MCF 10A (cell line): Measurements from ENCODE around the gene ZCCHC2. TPM values are rescaled to one million over a fixed set of nuclear protein-coding genes. Genes with fewer than 3 reads are reported as not detected.

Source experiments
- BruUV-seq: library from RNA; stranded (reverse); fragments of 400-500 nt; replicated peaks from 2 replicates; lab custom pipeline; 2021; lab: Mats Ljungman, UMichigan
- CTCF ChIA-PET: fragments of 300-600 bp; sonication (Branson Sonifier 250); formaldehyde crosslinking; extraction: SDS; loops from one replicate; lab custom pipeline; 2021; ENCODE audit warnings: antibody characterized with exemption, inconsistent platforms; lab: Yijun Ruan, JAX
- POLR2A ChIA-PET: fragments of 300-600, 350-650 bp; sonication (Branson Sonifier 250); formaldehyde crosslinking; extraction: SDS; loops from one replicate; lab custom pipeline; 2020; ENCODE audit warnings: antibody characterized with exemption, inconsistent platforms; lab: Yijun Ruan, JAX
- DNase-seq: peaks from one replicate; pipeline ENCODE4 v3.0.0-alpha.2; 2018; ENCODE audit not compliant: unreplicated experiment
- H3K27ac Mint-ChIP-seq: one replicate; pipeline ENCODE4 v1.8.0; 2022; ENCODE audit warnings: mild to moderate bottlenecking, low read depth, mixed read lengths; ENCODE audit not compliant: unreplicated experiment
- H3K27me3 Mint-ChIP-seq: one replicate; pipeline ENCODE4 v1.8.0; 2022; ENCODE audit warnings: mixed read lengths; ENCODE audit not compliant: insufficient read depth, unreplicated experiment
- H3K36me3 Mint-ChIP-seq: one replicate; pipeline ENCODE4 v1.8.0; 2022; ENCODE audit warnings: mild to moderate bottlenecking, moderate library complexity, mixed read lengths; ENCODE audit not compliant: insufficient read depth, unreplicated experiment
- H3K4me1 Mint-ChIP-seq: one replicate; pipeline ENCODE4 v1.8.0; 2022; ENCODE audit warnings: mixed read lengths; ENCODE audit not compliant: insufficient read depth, unreplicated experiment
- H3K4me3 Mint-ChIP-seq: one replicate; pipeline ENCODE4 v1.8.0; 2022; ENCODE audit warnings: mild to moderate bottlenecking, moderate library complexity, mixed read lengths; ENCODE audit not compliant: unreplicated experiment
- H3K9me3 Mint-ChIP-seq: one replicate; pipeline ENCODE4 v1.8.0; 2022; ENCODE audit warnings: mixed read lengths; ENCODE audit not compliant: unreplicated experiment
- intact Hi-C: fragments of 100-400 bp; cut with micrococcal nuclease; formaldehyde crosslinking; loops from 2 replicates; pipeline ENCODE4 v1.14.1; 2022
- total RNA-seq: library from RNA; stranded (reverse); gene quantifications from 2 replicates; pipeline ENCODE4 v1.2.3, GENCODE V29; 2022
- TF ChIP-seq, protein P1 (sequence below): fragments of 200-600 bp; IDR thresholded peaks from one replicate; pipeline ENCODE4 v1.8.0; 2022; ENCODE audit warnings: antibody characterized with exemption, mild to moderate bottlenecking; ENCODE audit not compliant: unreplicated experiment

Gene ZCCHC2
- total RNA-seq, 1 experiment from 2014 or later: 14.6 TPM

DNA sequence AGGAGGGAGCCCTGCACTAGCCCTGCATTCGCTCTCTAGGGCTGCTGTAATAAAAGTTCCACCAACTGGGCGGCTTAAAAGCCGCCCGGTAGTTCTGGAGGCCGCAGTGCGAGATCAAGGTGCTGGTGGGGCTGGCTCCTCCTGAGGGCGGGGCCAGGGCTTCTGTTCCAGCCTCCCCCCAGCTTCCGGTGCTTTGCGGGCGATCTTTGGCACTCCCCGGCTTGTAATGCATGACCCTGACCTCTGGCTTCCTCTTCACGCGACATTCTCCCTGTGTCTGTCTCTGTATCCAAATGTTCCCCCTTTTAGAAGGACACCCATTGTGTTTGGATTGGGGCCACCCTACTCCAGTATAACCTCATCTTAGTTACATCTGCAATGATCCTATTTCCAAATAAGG lies 84.5 kb downstream of the ZCCHC2 start:
- POLR2A ChIA-PET: no interaction called here
- CTCF ChIA-PET: no interaction called here
- intact Hi-C loops: no loop called here
- no peak for DNase-seq
- peaks cover 12% of the 10 kb centered on the region for H3K4me1 Mint-ChIP-seq
- TF ChIP-seq, protein P1, sequence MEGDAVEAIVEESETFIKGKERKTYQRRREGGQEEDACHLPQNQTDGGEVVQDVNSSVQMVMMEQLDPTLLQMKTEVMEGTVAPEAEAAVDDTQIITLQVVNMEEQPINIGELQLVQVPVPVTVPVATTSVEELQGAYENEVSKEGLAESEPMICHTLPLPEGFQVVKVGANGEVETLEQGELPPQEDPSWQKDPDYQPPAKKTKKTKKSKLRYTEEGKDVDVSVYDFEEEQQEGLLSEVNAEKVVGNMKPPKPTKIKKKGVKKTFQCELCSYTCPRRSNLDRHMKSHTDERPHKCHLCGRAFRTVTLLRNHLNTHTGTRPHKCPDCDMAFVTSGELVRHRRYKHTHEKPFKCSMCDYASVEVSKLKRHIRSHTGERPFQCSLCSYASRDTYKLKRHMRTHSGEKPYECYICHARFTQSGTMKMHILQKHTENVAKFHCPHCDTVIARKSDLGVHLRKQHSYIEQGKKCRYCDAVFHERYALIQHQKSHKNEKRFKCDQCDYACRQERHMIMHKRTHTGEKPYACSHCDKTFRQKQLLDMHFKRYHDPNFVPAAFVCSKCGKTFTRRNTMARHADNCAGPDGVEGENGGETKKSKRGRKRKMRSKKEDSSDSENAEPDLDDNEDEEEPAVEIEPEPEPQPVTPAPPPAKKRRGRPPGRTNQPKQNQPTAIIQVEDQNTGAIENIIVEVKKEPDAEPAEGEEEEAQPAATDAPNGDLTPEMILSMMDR: no peak
- no peaks in the 10 kb centered on the region for H3K36me3 Mint-ChIP-seq
- H3K9me3 Mint-ChIP-seq: no peaks in the 10 kb centered on the region
- H3K4me3 Mint-ChIP-seq: no peak overlapping the region
- BruUV-seq: no TSS peak
- H3K27ac Mint-ChIP-seq: no peak overlapping the region
- peaks cover 44% of the 10 kb centered on the region for H3K27me3 Mint-ChIP-seq

DNA sequence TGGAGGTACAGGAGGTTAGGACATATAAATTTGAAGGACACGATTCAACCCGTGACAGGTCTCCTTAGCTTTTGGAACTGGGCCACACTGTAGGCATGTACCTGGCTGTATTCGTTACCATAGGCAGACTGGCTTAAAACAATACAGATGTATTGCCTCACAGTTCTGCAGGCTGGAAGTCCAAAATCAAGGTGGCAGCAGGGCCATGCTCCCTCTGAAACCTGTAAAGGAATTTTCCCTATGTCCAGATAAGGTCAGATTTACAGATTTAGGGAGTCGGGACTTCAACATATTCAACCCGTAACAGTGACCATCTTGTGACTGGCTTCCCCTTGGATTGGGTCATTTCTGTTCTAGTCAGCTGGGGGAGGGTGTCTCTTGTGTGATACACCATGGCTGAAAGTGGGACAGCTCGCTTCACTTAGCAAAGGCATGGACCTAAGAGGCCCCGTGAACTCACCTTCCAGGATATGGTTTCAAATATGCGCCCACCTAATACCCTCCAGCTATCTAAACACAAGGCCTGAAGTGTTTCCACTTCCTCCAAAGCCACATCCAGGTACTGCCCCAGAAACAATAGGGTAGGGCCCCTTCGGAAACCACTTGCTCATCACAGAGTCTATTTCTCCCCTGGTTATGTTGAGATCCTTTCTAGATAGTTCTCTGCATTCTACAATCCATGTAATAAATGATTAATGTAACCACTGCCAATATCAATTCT lies 85.0 kb downstream of the ZCCHC2 start:
- peaks cover 44% of the 10 kb centered on the region for H3K27me3 Mint-ChIP-seq
- intact Hi-C loops: no loop called here
- ChIA-PET CTCF (no interaction called here), POLR2A (no interaction called here)
- H3K36me3 Mint-ChIP-seq: no peaks in the 10 kb centered on the region
- TF ChIP-seq, protein P1: no peak
- no TSS peak for BruUV-seq
- H3K9me3 Mint-ChIP-seq: no peaks in the 10 kb centered on the region
- H3K4me3 Mint-ChIP-seq: no peak overlapping the region
- no peak overlapping the region for H3K27ac Mint-ChIP-seq
- DNase-seq: no peak
- H3K4me1 Mint-ChIP-seq: peaks cover 9% of the 10 kb centered on the region

DNA sequence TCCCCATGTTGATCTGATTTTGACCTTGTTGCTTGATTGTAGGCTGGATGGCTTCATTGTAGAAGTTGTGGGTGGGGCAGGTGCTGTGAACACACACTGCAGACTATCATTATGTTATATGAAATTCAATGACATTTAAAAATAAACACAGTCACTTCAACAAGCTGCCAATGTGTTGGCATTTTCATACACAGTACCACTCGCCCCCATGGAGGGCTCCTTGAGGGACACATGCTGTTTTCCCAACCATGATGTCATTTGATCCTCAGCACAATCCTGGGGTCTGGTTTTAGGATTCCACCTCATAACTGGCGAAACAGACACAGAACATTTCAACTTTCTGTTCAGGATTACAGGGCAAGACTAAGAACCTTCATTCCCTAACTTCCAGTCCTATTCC lies 86.9 kb downstream of the ZCCHC2 start:
- CTCF ChIA-PET: interaction anchor here (0.6 kb wide), 1 partner anchor 8 kb away, joined by 3 read pairs; no protein-coding TSS in a partner anchor
- POLR2A ChIA-PET: no interaction called here
- Mint-ChIP-seq H3K27me3 (peaks cover 35% of the 10 kb centered on the region), H3K9me3 (no peaks in the 10 kb centered on the region), H3K36me3 (no peaks in the 10 kb centered on the region), H3K4me3 (no peak overlapping the region), H3K27ac (no peak overlapping the region), H3K4me1 (peaks cover 6% of the 10 kb centered on the region)
- no peak for DNase-seq
- intact Hi-C loops: no loop called here
- BruUV-seq: no TSS peak
- TF ChIP-seq, protein P1: no peak

DNA sequence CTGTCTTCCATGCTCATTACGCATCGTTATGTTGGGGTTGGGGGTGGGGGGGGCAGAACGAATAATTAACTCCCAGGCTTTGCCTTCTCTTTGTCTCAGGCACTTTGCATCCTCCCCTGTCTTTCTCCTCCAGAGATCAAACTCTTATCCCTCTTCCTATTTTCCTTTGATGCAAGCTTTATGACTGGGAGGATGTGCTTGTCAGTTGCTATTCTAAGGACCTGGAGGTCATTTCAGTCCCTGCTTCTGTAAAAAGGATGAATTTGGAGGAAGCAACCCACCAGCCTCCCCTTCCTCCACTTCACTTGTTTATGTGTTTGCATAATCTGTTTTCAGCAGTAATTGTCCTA lies 87.5 kb downstream of the ZCCHC2 start:
- H3K4me1 Mint-ChIP-seq: peaks cover 6% of the 10 kb centered on the region
- peaks cover 40% of the 10 kb centered on the region for H3K27me3 Mint-ChIP-seq
- DNase-seq: no peak
- no peaks in the 10 kb centered on the region for H3K9me3 Mint-ChIP-seq
- TF ChIP-seq, protein P1: no peak
- ChIA-PET CTCF (no interaction called here), POLR2A (no interaction called here)
- no TSS peak for BruUV-seq
- intact Hi-C loops: no loop called here
- H3K36me3 Mint-ChIP-seq: no peaks in the 10 kb centered on the region
- H3K27ac Mint-ChIP-seq: no peak overlapping the region
- H3K4me3 Mint-ChIP-seq: no peak overlapping the region
